HepG2 (cell line): Measurements from ENCODE around the gene ATG2A. TPM values are rescaled to one million over a fixed set of nuclear protein-coding genes. Genes with fewer than 3 reads are reported as not detected.

Source experiments
- ATAC-seq: fragments of 200-7000 bp; cut with Tn5 transposase; 3 replicates; pipeline ENCODE4 v1.9.1; 2020; ENCODE audit warnings: mild to moderate bottlenecking, moderate library complexity
- BruUV-seq: library from RNA; stranded (reverse); fragments of 400-500 nt; replicated peaks from 2 replicates; lab custom pipeline; 2021; lab: Mats Ljungman, UMichigan
- CTCF ChIA-PET: fragments of 300-600 bp; formaldehyde crosslinking; extraction: SDS; loops from one replicate; lab custom pipeline; 2021; ENCODE audit warnings: low total read pairs, inconsistent platforms, low intra/inter-chr PET ratio; lab: Yijun Ruan, JAX
- POLR2A ChIA-PET: fragments of 350-600 bp; sonication (Branson Sonifier 250); formaldehyde crosslinking; loops from one replicate; lab custom pipeline; 2020; ENCODE audit warnings: antibody characterized with exemption, inconsistent platforms; lab: Yijun Ruan, JAX
- DNase-seq: peaks from one replicate; pipeline ENCODE4 v3.0.0-alpha.2; 2015; ENCODE audit warnings: low spot score
- FAIRE-seq: peaks from 3 replicates; lab custom pipeline; 2011; peaks lifted over from hg19 to GRCh38; lab: Jason Lieb, UNC
- H2AFZ ChIP-seq: one replicate; pipeline ENCODE4 v1.6.1; 2011; ENCODE audit warnings: low read length, inconsistent platforms
- H3K27ac ChIP-seq: fragments of 300-600 bp; 3 replicates; pipeline ENCODE4 v1.8.0; 2011; ENCODE audit warnings: mixed run types, mild to moderate bottlenecking, mixed read lengths, low read length, inconsistent platforms; ENCODE audit not compliant: insufficient read depth; ENCODE audit errors: extremely low read length
- H3K27me3 ChIP-seq, 2 experiments: fragments of 200-600 bp in 1 of 2; 2 replicates in 1 of 2; 3 replicates in 1 of 2; pipeline versions ENCODE4 v1.6.0 to v1.8.0; 2011; ENCODE audit warnings: low read length in 2 of 2, mild to moderate bottlenecking in 2 of 2, moderate library complexity in 2 of 2, inconsistent platforms in 1 of 2; ENCODE audit not compliant: insufficient read depth in 2 of 2, control insufficient read depth in 1 of 2
- H3K36me3 ChIP-seq, 2 experiments: fragments of 200-600 bp in 1 of 2; replicated peaks in 1 of 2; 2 replicates in 1 of 2; 3 replicates in 1 of 2; pipeline versions ENCODE4 v1.5.1 to v1.8.0; 2011; ENCODE audit warnings: low read length in 2 of 2, inconsistent platforms in 1 of 2; ENCODE audit not compliant: insufficient read depth in 2 of 2, control insufficient read depth in 1 of 2
- H3K4me1 ChIP-seq: 2 replicates; pipeline ENCODE4 v1.5.1; 2012; ENCODE audit warnings: low read length, inconsistent platforms; ENCODE audit not compliant: insufficient read depth
- H3K4me2 ChIP-seq: 2 replicates; pipeline ENCODE4 v1.6.0; 2011; ENCODE audit warnings: low read depth, low read length, inconsistent platforms
- H3K4me3 ChIP-seq, 3 experiments: fragments of 200-600 bp in 1 of 3; sonication (generic), shearing (Covaris generic) in 1 of 3; replicated peaks in 1 of 3; 2 replicates each; pipeline ENCODE4 v1.5.1; 2011 to 2016; ENCODE audit warnings: low read length in 3 of 3, inconsistent platforms in 2 of 3, low read depth in 2 of 3, mild to moderate bottlenecking in 2 of 3, control low read depth in 1 of 3, mixed read lengths in 1 of 3; ENCODE audit not compliant: insufficient read depth in 1 of 3
- H3K79me2 ChIP-seq: one replicate; pipeline ENCODE4 v1.6.1; 2011; ENCODE audit warnings: low read length, inconsistent platforms; ENCODE audit not compliant: insufficient read depth
- H3K9ac ChIP-seq: 2 replicates; pipeline ENCODE4 v1.6.0; 2011; ENCODE audit warnings: mild to moderate bottlenecking, low read depth, low read length, inconsistent platforms; ENCODE audit not compliant: insufficient read depth
- H3K9me3 ChIP-seq: 2 replicates; pipeline ENCODE4 v1.5.1; 2012; ENCODE audit warnings: mild to moderate bottlenecking, low read length
- H4K20me1 ChIP-seq: 2 replicates; pipeline ENCODE4 v1.6.0; 2011; ENCODE audit warnings: inconsistent platforms, mild to moderate bottlenecking, low read length, moderate library complexity; ENCODE audit not compliant: insufficient read depth
- ARNTL ChIP-seq: sonication (generic); formaldehyde crosslinking; IDR thresholded peaks from 2 replicates; pipeline ENCODE4 v1.4.0; 2020; ENCODE audit warnings: mild to moderate bottlenecking, missing genetic modification reagents
- CEBPB ChIP-seq: IDR thresholded peaks from 2 replicates; pipeline ENCODE4 v1.6.1; 2011; ENCODE audit warnings: low read depth, low read length, improper control_type of control experiment, borderline replicate concordance
- CREM ChIP-seq, 2 experiments: sonication (generic) in 1 of 2; formaldehyde crosslinking in 1 of 2; IDR thresholded peaks; 2 replicates each; pipeline versions ENCODE4 v1.4.0 to v1.6.1; 2016 to 2020; ENCODE audit warnings: antibody characterized with exemption in 1 of 2, mild to moderate bottlenecking in 1 of 2, missing genetic modification reagents in 1 of 2
- FOXC1 ChIP-seq: sonication (generic); formaldehyde crosslinking; IDR thresholded peaks from 2 replicates; pipeline ENCODE4 v1.8.0; 2022; ENCODE audit warnings: mild to moderate bottlenecking, missing genetic modification reagents, borderline replicate concordance
- HDAC2 ChIP-seq: sonication (generic); formaldehyde crosslinking; IDR thresholded peaks from 2 replicates; pipeline ENCODE4 v1.4.0; 2020; ENCODE audit warnings: missing genetic modification reagents
- JUN ChIP-seq: sonication (generic); formaldehyde crosslinking; IDR thresholded peaks from 2 replicates; pipeline ENCODE4 v1.4.0; 2020; ENCODE audit warnings: mild to moderate bottlenecking, missing genetic modification reagents
- KLF16 ChIP-seq, 2 experiments: sonication (generic) in 1 of 2; formaldehyde crosslinking in 1 of 2; IDR thresholded peaks; 2 replicates each; pipeline versions ENCODE4 v1.6.1 to v1.8.0; 2016 to 2023; ENCODE audit warnings: missing genetic modification reagents in 2 of 2, missing compliant biosample characterization in 1 of 2
- MAX ChIP-seq: IDR thresholded peaks from 2 replicates; pipeline ENCODE4 v1.6.1; 2012; ENCODE audit warnings: inconsistent platforms
- PHB2 ChIP-seq: fragments of 450-650 bp; IDR thresholded peaks from 2 replicates; pipeline ENCODE4 v1.6.1; 2018; ENCODE audit not compliant: partially characterized antibody
- PITX1 ChIP-seq: sonication (generic); formaldehyde crosslinking; IDR thresholded peaks from 2 replicates; pipeline ENCODE4 v1.5.1; 2020; ENCODE audit warnings: mild to moderate bottlenecking, missing genetic modification reagents
- POLR2G ChIP-seq: fragments of 200-400 bp; formaldehyde crosslinking; IDR thresholded peaks from 2 replicates; pipeline ENCODE4 v1.6.1; 2018; ENCODE audit warnings: mild to moderate bottlenecking, low read depth, low read length, moderate library complexity
- SKI ChIP-seq: fragments of 450-650 bp; IDR thresholded peaks from one replicate; pipeline ENCODE4 v1.6.1; 2018; ENCODE audit warnings: mild to moderate bottlenecking; ENCODE audit not compliant: partially characterized antibody
- SOX6 ChIP-seq, 2 experiments: fragments of 450-650 bp in 1 of 2; sonication (generic) in 1 of 2; formaldehyde crosslinking in 1 of 2; IDR thresholded peaks; 2 replicates each; pipeline versions ENCODE4 v1.4.0 to v1.6.1; 2017 to 2020; ENCODE audit warnings: antibody characterized with exemption in 1 of 2, mild to moderate bottlenecking in 1 of 2, missing genetic modification reagents in 1 of 2
- TBL1XR1 ChIP-seq: fragments of 150-350 bp; IDR thresholded peaks from 2 replicates; pipeline ENCODE4 v1.6.1; 2014; ENCODE audit warnings: borderline replicate concordance, low read length; ENCODE audit not compliant: partially characterized antibody
- THAP7 ChIP-seq: sonication (generic); formaldehyde crosslinking; IDR thresholded peaks from 2 replicates; pipeline ENCODE4 v1.8.1; 2023; ENCODE audit warnings: mild to moderate bottlenecking, missing genetic modification reagents
- TRIM24 ChIP-seq: sonication (generic); formaldehyde crosslinking; IDR thresholded peaks from 2 replicates; pipeline ENCODE4 v1.8.0; 2022; ENCODE audit warnings: mild to moderate bottlenecking, missing genetic modification reagents
- ZBTB20 ChIP-seq: sonication (generic); formaldehyde crosslinking; IDR thresholded peaks from 2 replicates; pipeline ENCODE4 v1.8.1; 2023; ENCODE audit warnings: missing genetic modification reagents, low read depth, mild to moderate bottlenecking, borderline replicate concordance
- ZNF12 ChIP-seq: sonication (generic); formaldehyde crosslinking; IDR thresholded peaks from 2 replicates; pipeline ENCODE4 v1.5.0; 2020; ENCODE audit warnings: missing genetic modification reagents
- ZNF749 ChIP-seq: sonication (generic); formaldehyde crosslinking; IDR thresholded peaks from 2 replicates; pipeline ENCODE4 v1.8.0; 2022; ENCODE audit warnings: mild to moderate bottlenecking, missing genetic modification reagents, moderate library complexity, borderline replicate concordance
- ZNF770 ChIP-seq: sonication (generic); formaldehyde crosslinking; IDR thresholded peaks from 2 replicates; pipeline ENCODE4 v1.5.0; 2020; ENCODE audit warnings: mild to moderate bottlenecking, missing genetic modification reagents
- WGBS: methylation state at CpG from one replicate; pipeline ENCODE4 v1.1.6; 2017; ENCODE audit warnings: low lambda C conversion rate; 5-methylcytosine and 5-hydroxymethylcytosine counted together
- in situ Hi-C: cut with HindIII; loops from 2 replicates; pipeline ENCODE4 v1.10.0; 2017; ENCODE audit warnings: low pct_unique_long_range_greater_than_20kb; ENCODE audit not compliant: extremely low pct_ligation_motif_present
- intact Hi-C: fragments of 100-400 bp; cut with micrococcal nuclease; formaldehyde crosslinking; loops from one replicate; pipeline ENCODE4 v1.10.0; 2022; ENCODE audit not compliant: unreplicated experiment
- polyA plus RNA-seq, 8 experiments: library from polyadenylated mRNA; depleted of rRNA in 3 of 8; stranded (reverse) in 7 of 8; unstranded in 1 of 8; fragments of >200 nt; fragmentation: Illumina TruSeq in 4 of 8; extraction: Trizol in 4 of 8; gene quantifications; 2 replicates each; pipeline versions ENCODE4 v1.2.1 to v1.2.3, GENCODE V29; 2011 to 2016; ENCODE audit warnings: low read depth in 4 of 8, missing spikeins in 1 of 8, mixed read lengths in 1 of 8; ENCODE audit not compliant: insufficient read depth in 1 of 8
- total RNA-seq, 5 experiments: library from RNA; depleted of rRNA; stranded (reverse); fragments of >200 nt; fragmentation: Illumina TruSeq; extraction: Trizol; gene quantifications; 2 replicates each; pipeline ENCODE4 v1.2.3, GENCODE V29; 2016; ENCODE audit warnings: low read depth in 1 of 5

The ATG2A gene
- total and polyA plus RNA-seq, 2 of the 13 experiments (the other 11 are each of a cell fraction or from before 2014, with no cell fraction given): 6.7 to 8.0 TPM

- Histone ChIP-seq H3K27me3 (no peaks in the 10 kb centered on the region), H3K79me2 (peaks cover 1% of the 10 kb centered on the region), H3K4me3 (no peak overlapping the region; a peak in 2 of 6 replicates), H2AFZ (no peak overlapping the region), H4K20me1 (peaks cover 6% of the 10 kb centered on the region; the same call in 1 of the 2 replicates), H3K4me2 (peak overlapping the region; percentile 50), H3K9me3 (no peaks in the 10 kb centered on the region), H3K27ac (peak overlapping the region; percentile 33), H3K9ac (no peak overlapping the region), H3K4me1 (peaks cover 73% of the 10 kb centered on the region), H3K36me3 (no peaks in the 10 kb centered on the region)
- POLR2A ChIA-PET: interaction anchor here (1.1 to 11.5 kb wide), 5 partner anchors 9 to 107 kb away, joined by 3 to 132 read pairs (median 7); partner anchors contain the start of genes EHD1 and SF1
- 9% methylated on average over 14 of the region's 15 CpGs for WGBS
- in situ Hi-C loops (no loop called here), intact Hi-C loops (loop anchor here (1.0 kb wide), 1 partner anchor 38 kb away; no protein-coding TSS in a partner anchor)
- BruUV-seq: no TSS peak
- ATAC-seq (peak; percentile 14), DNase-seq (peak; percentile 82), FAIRE-seq (peak; percentile 94)
- CTCF ChIA-PET: no interaction called here
- no peak for TF ChIP-seq PHB2
- no peak for TF ChIP-seq ZNF770 (CRISPR knock-in tag)
- TF ChIP-seq CREM (IDR thresholded peaks at IDR 0.05): peak; percentile 48
- TF ChIP-seq CREM (CRISPR knock-in tag; IDR thresholded peaks at IDR 0.05): no peak
- TF ChIP-seq SOX6 (IDR thresholded peaks at IDR 0.05): no peak
- peak; percentile 81 for TF ChIP-seq SOX6 (CRISPR knock-in tag; IDR thresholded peaks at IDR 0.05)
- peak; percentile 59; the same call in 1 of the 2 replicates for TF ChIP-seq PITX1 (CRISPR knock-in tag)
- TF ChIP-seq ARNTL (CRISPR knock-in tag): 0 out of 2 replicates have a peak, but pooled peaks have one; percentile 17
- peak; percentile 88 for TF ChIP-seq SKI
- no peak for TF ChIP-seq JUN
- 0 out of 2 replicates have a peak, but pooled peaks have one; percentile 15 for TF ChIP-seq ZNF12 (CRISPR knock-in tag)
- TF ChIP-seq POLR2G: 0 out of 2 replicates have a peak, but pooled peaks have one; percentile 34
- peak; percentile 42; the same call in 1 of the 2 replicates for TF ChIP-seq TRIM24 (CRISPR knock-in tag)
- TF ChIP-seq TBL1XR1: peak; percentile 7
- peak in 1 of 2 experiments; percentile 47; a peak in 1 of 4 replicates for TF ChIP-seq KLF16 (CRISPR knock-in tag; IDR thresholded peaks at IDR 0.05)
- peak; percentile 52; the same call in 1 of the 2 replicates for TF ChIP-seq HDAC2 (CRISPR knock-in tag)
- no peak for TF ChIP-seq ZNF749
- peak; percentile 92 for TF ChIP-seq CEBPB
- TF ChIP-seq MAX: peak; percentile 77
- TF ChIP-seq THAP7: no peak
- peak; percentile 96; the same call in 1 of the 2 replicates for TF ChIP-seq ZBTB20 (CRISPR knock-in tag)
- TF ChIP-seq FOXC1 (CRISPR knock-in tag): no peak
These were observed 31.4 kb downstream of the ATG2A start for GRCh38 chr11:64885367-64886286.
